IPS DF 19.7 (cell line): Measurements from ENCODE around the gene MTCH2.
"Not testable (repeated sequence)": the region's sequence is repeated elsewhere in the genome, so short reads cannot be mapped to it uniquely, and the experiment has no call there.

Source experiments
- DNase-seq: peaks from one replicate; pipeline ENCODE4 v3.0.0-alpha.2; 2013; ENCODE audit warnings: low read depth, low spot score

Gene MTCH2

GRCh38 chr11:47640506-47640905, 1.9 kb downstream of the MTCH2 start:
- not testable (repeated sequence) for DNase-seq

GRCh38 chr11:47636331-47636730, 6.0 kb downstream of the MTCH2 start:
- not testable (repeated sequence) for DNase-seq

GRCh38 chr11:47631473-47631872, 10.9 kb downstream of the MTCH2 start:
- DNase-seq, result no peak

GRCh38 chr11:47628026-47628425, 14.3 kb downstream of the MTCH2 start:
- no peak for DNase-seq

GRCh38 chr11:47626234-47626633, 16.1 kb downstream of the MTCH2 start:
- DNase-seq, result no peak

- no peak for DNase-seq
Observed at GRCh38 chr11:47620836-47621378, 21.5 kb downstream of the MTCH2 start.

- DNase-seq, result no peak
Observed at GRCh38 chr11:47617417-47617809, 24.9 kb downstream of the MTCH2 start.

GRCh38 chr11:47616726-47617416, 25.5 kb downstream of the MTCH2 start:
- no peak for DNase-seq

GRCh38 chr11:47615249-47615648, 27.1 kb downstream of the MTCH2 start:
- no peak for DNase-seq

- no peak for DNase-seq
Observed at GRCh38 chr11:47611348-47611794, 31.0 kb downstream of the MTCH2 start.

GRCh38 chr11:47609675-47610074, 32.7 kb downstream of the MTCH2 start:
- no peak for DNase-seq

GRCh38 chr11:47607380-47607779, 35.0 kb downstream of the MTCH2 start:
- no peak for DNase-seq

- no peak for DNase-seq
Observed at GRCh38 chr11:47606731-47607130, 35.6 kb downstream of the MTCH2 start.

GRCh38 chr11:47605921-47606320, 36.4 kb downstream of the MTCH2 start:
- DNase-seq, result no peak

GRCh38 chr11:47603295-47603694, 39.1 kb downstream of the MTCH2 start:
- no peak for DNase-seq

- no peak for DNase-seq
Observed at GRCh38 chr11:47599902-47600301, 42.5 kb downstream of the MTCH2 start.

GRCh38 chr11:47595967-47596366, 46.4 kb downstream of the MTCH2 start:
- DNase-seq, result no peak

- no peak for DNase-seq
Observed at GRCh38 chr11:47595029-47595428, 47.3 kb downstream of the MTCH2 start.

- no peak for DNase-seq
Observed at GRCh38 chr11:47593934-47594855, 48.2 kb downstream of the MTCH2 start, which contains the start of gene C1QTNF4. TSS of gene C1QTNF4 (minus strand) at chr11:47594411. CDS start at chr11:47590810, 3,601 bp downstream.

- no peak for DNase-seq
Observed at GRCh38 chr11:47593492-47593933, 48.8 kb downstream of the MTCH2 start.

GRCh38 chr11:47592970-47593369, 49.4 kb downstream of the MTCH2 start:
- DNase-seq, result no peak

- DNase-seq, result no peak
Observed at GRCh38 chr11:47592251-47592650, 50.1 kb downstream of the MTCH2 start.
